Fibroblast of lung (primary cell): ENCODE data around the gene UAP1. TPM values are rescaled to one million over a fixed set of nuclear protein-coding genes. Genes with fewer than 3 reads are reported as not detected.

Experiments
- DNase-seq, 2 donors: peaks; one replicate each; pipeline versions ENCODE4 v3.0.0 to v3.0.0-alpha.2; 2010; ENCODE audit warnings: low read depth in 2 of 2
- H2AFZ ChIP-seq: 2 replicates; pipeline ENCODE4 v1.5.1; 2012; ENCODE audit warnings: low read length, control low read depth, inconsistent platforms
- H3K27ac ChIP-seq: 2 replicates; pipeline ENCODE4 v1.5.1; 2011; ENCODE audit warnings: low read length, control low read depth; ENCODE audit not compliant: insufficient read depth
- H3K27me3 ChIP-seq: 2 replicates; pipeline ENCODE4 v1.5.1; 2011; ENCODE audit warnings: mild to moderate bottlenecking, low read length; ENCODE audit not compliant: control insufficient read depth, insufficient read depth
- H3K36me3 ChIP-seq: 2 replicates; pipeline ENCODE4 v1.5.1; 2011; ENCODE audit warnings: low read length; ENCODE audit not compliant: control insufficient read depth, insufficient read depth
- H3K4me1 ChIP-seq: 2 replicates; pipeline ENCODE4 v1.5.1; 2011; ENCODE audit warnings: low read length; ENCODE audit not compliant: control insufficient read depth, insufficient read depth; ENCODE audit errors: extremely low read depth
- H3K4me2 ChIP-seq: 2 replicates; pipeline ENCODE4 v1.5.1; 2011; ENCODE audit warnings: low read length, control low read depth; ENCODE audit not compliant: insufficient read depth; ENCODE audit errors: extremely low read depth
- H3K4me3 ChIP-seq, 4 experiments: fragments of 200-600 bp in 1 of 4; sonication (generic) in 1 of 4; replicated peaks in 1 of 4; 2 replicates each; pipeline ENCODE4 v1.5.1; 2011 to 2016; ENCODE audit warnings: low read length in 4 of 4, low read depth in 3 of 4, mild to moderate bottlenecking in 3 of 4, control low read depth in 2 of 4, inconsistent platforms in 1 of 4, mixed read lengths in 1 of 4; ENCODE audit not compliant: insufficient read depth in 1 of 4; ENCODE audit errors: control extremely low read depth in 1 of 4
- H3K79me2 ChIP-seq: 2 replicates; pipeline ENCODE4 v1.5.1; 2012; ENCODE audit warnings: mild to moderate bottlenecking, low read length, inconsistent platforms; ENCODE audit not compliant: control insufficient read depth, insufficient read depth
- H3K9ac ChIP-seq: 2 replicates; pipeline ENCODE4 v1.5.1; 2011; ENCODE audit warnings: mild to moderate bottlenecking, low read length, control low read depth; ENCODE audit not compliant: insufficient read depth
- H3K9me3 ChIP-seq: 2 replicates; pipeline ENCODE4 v1.5.1; 2012; ENCODE audit warnings: low read depth, low read length; ENCODE audit not compliant: control insufficient read depth, insufficient read depth
- H4K20me1 ChIP-seq: 2 replicates; pipeline ENCODE4 v1.5.1; 2011; ENCODE audit warnings: low read length; ENCODE audit not compliant: control insufficient read depth, insufficient read depth; ENCODE audit errors: extremely low read depth
- EZH2 ChIP-seq: IDR thresholded peaks from 2 replicates; pipeline ENCODE4 v1.5.1; 2012; ENCODE audit warnings: low read length, control low read depth, mild to moderate bottlenecking; ENCODE audit errors: missing control alignments
- polyA plus RNA-seq, 2 donors: library from polyadenylated mRNA; depleted of rRNA in 1 of 2; stranded (reverse) in 1 of 2; unstranded in 1 of 2; fragments of >200 nt; gene quantifications; 2 replicates each; pipeline ENCODE4 v1.2.1, GENCODE V29; 2011 to 2012; ENCODE audit warnings: missing spikeins in 1 of 2
- total RNA-seq: library from RNA; depleted of rRNA; stranded (reverse); fragments of >200 nt; gene quantifications from 2 replicates; pipeline ENCODE4 v1.2.1, GENCODE V29; 2014
- TF ChIP-seq, protein P1 (sequence below), 2 donors: IDR thresholded peaks in 1 of 2; conservative IDR thresholded peaks in 1 of 2; 1 replicate in 1 of 2; 2 replicates in 1 of 2; pipeline ENCODE4 v1.5.1; 2011 to 2012; ENCODE audit warnings: low read length in 2 of 2, control low read depth in 1 of 2, inconsistent platforms in 1 of 2, low read depth in 1 of 2, mild to moderate bottlenecking in 1 of 2

UAP1 gene
- total and polyA plus RNA-seq, 2 donors (not counting 1 experiment from before 2014, with no cell fraction given) = 81.9 to 108 TPM

DNA sequence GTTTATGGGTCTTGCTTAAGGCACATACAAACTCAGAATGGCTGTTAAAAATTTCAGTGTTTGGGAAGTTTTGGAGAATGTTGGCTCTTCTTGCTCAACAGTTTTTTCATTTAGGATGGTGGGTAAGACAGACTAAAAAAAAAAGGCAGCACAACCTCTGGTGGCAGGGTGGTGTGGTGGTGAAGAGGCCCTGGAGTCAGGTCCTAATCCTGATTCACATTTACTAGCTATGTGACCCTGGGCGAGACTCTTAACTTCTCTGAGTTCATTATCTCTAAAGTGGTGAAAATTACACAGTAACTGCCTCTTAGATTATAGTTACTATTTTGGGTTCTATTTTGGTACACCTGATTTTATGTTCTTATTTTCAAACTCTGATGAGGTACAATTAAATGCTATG lies 11.6 kb downstream of the UAP1 start:
- Histone ChIP-seq H3K4me3 (no peak overlapping the region), H3K36me3 (peaks cover 1% of the 10 kb centered on the region), H3K79me2 (peaks cover 70% of the 10 kb centered on the region), H3K27ac (no peak overlapping the region), H2AFZ (no peak overlapping the region), H3K9ac (no peak overlapping the region), H3K9me3 (no peaks in the 10 kb centered on the region), H4K20me1 (no peaks in the 10 kb centered on the region), H3K4me1 (no peaks in the 10 kb centered on the region), H3K4me2 (no peak overlapping the region), H3K27me3 (no peaks in the 10 kb centered on the region)
- DNase-seq = no peak
- TF ChIP-seq, protein P1, sequence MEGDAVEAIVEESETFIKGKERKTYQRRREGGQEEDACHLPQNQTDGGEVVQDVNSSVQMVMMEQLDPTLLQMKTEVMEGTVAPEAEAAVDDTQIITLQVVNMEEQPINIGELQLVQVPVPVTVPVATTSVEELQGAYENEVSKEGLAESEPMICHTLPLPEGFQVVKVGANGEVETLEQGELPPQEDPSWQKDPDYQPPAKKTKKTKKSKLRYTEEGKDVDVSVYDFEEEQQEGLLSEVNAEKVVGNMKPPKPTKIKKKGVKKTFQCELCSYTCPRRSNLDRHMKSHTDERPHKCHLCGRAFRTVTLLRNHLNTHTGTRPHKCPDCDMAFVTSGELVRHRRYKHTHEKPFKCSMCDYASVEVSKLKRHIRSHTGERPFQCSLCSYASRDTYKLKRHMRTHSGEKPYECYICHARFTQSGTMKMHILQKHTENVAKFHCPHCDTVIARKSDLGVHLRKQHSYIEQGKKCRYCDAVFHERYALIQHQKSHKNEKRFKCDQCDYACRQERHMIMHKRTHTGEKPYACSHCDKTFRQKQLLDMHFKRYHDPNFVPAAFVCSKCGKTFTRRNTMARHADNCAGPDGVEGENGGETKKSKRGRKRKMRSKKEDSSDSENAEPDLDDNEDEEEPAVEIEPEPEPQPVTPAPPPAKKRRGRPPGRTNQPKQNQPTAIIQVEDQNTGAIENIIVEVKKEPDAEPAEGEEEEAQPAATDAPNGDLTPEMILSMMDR (conservative IDR thresholded peaks at IDR 0.05 in 1 of 2, IDR thresholded peaks at IDR 0.05 in 1 of 2; ENCODE audit: low read depth in 1 of 2, low read length in 2 of 2) = no peak
- no peak for TF ChIP-seq EZH2

DNA sequence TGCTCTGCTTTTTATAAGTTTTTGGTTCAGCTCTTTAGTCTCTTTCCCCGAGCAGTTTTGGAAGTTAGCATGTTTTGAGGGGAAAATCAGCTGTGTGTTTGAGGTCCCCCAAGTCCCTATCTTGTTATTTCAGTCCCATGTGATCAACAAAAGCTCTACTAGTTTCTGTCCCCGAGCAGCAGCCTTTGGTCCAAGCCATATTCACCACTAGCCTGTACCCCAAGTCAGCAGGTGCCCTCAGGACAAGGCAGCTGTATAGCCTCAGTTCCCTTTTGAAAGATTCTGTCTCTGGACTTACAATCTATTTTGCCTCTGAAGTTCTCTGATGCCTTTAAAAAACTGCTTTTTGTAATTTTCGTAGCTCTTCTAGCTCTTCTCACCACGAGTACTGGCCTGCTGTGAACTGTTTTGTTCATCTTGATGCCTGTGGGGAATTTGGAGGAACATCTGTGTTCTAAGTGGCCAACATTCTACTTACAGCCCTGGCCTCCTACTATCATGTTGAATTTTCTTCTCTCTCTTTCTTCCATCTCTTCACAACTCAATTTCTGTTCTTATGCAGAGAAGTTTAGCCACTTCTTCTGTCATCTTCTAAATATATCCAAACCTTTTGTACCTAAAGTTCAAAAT lies 16.7 kb downstream of the UAP1 start:
- no peaks in the 10 kb centered on the region for H4K20me1 ChIP-seq
- no peaks in the 10 kb centered on the region for H3K9me3 ChIP-seq
- H2AFZ ChIP-seq = no peak overlapping the region
- H3K79me2 ChIP-seq = peaks cover 29% of the 10 kb centered on the region
- no peak overlapping the region for H3K4me3 ChIP-seq
- H3K9ac ChIP-seq = no peak overlapping the region
- H3K4me2 ChIP-seq = no peak overlapping the region
- H3K27ac ChIP-seq = no peak overlapping the region
- TF ChIP-seq EZH2 = no peak
- TF ChIP-seq, protein P1 (conservative IDR thresholded peaks at IDR 0.05 in 1 of 2, IDR thresholded peaks at IDR 0.05 in 1 of 2; ENCODE audit: low read depth in 1 of 2, low read length in 2 of 2) = no peak
- no peak for DNase-seq
- no peaks in the 10 kb centered on the region for H3K27me3 ChIP-seq
- peaks cover 8% of the 10 kb centered on the region for H3K36me3 ChIP-seq
- no peaks in the 10 kb centered on the region for H3K4me1 ChIP-seq

DNA sequence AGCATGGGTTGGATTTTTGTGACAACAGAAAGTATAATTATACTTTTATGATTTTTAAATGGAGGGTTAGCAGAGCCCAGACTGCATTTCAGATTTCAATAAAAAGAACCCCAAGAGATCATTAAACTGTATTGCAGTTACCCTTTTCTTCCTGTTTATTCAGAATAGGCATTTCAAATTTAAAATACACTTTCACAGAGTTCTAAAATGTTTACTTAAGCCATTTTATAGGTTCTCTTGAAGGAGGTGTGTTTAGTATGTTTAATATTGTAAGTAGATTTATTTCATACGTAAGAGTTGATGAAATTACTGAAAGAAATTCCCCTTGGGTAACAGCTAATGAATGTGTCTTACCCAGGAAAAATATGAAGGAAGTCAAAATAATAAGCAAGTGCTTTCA lies 17.4 kb downstream of the UAP1 start:
- no peak overlapping the region for H3K4me2 ChIP-seq
- no peak overlapping the region for H2AFZ ChIP-seq
- H3K27me3 ChIP-seq = no peaks in the 10 kb centered on the region
- peaks cover 8% of the 10 kb centered on the region for H3K36me3 ChIP-seq
- TF ChIP-seq, protein P1 (conservative IDR thresholded peaks at IDR 0.05 in 1 of 2, IDR thresholded peaks at IDR 0.05 in 1 of 2; ENCODE audit: low read depth in 1 of 2, low read length in 2 of 2) = no peak
- TF ChIP-seq EZH2 = no peak
- no peaks in the 10 kb centered on the region for H3K9me3 ChIP-seq
- peaks cover 22% of the 10 kb centered on the region for H3K79me2 ChIP-seq
- H3K4me3 ChIP-seq = no peak overlapping the region
- DNase-seq = no peak
- no peak overlapping the region for H3K27ac ChIP-seq
- no peaks in the 10 kb centered on the region for H3K4me1 ChIP-seq
- H4K20me1 ChIP-seq = no peaks in the 10 kb centered on the region
- no peak overlapping the region for H3K9ac ChIP-seq
